Suppressor macrophage treated with lipopolysaccharide for 4 hours (primary cell): ENCODE measurements around the gene XNDC1N.
A peak's percentile ranks its signal among the peaks of the same experiment; 100 is the strongest.

Source experiments
- DNase-seq: peaks from one replicate; pipeline ENCODE4 v3.0.0-alpha.2; 2020

Gene XNDC1N

GRCh38 chr11:71927820-71928736 is at the start of gene XNDC1N:
XNDC1N (minus strand) TSS chr11:71928594; CDS start chr11:71923353, 5,241 bp downstream.
- DNase-seq, result peak; percentile 82

- DNase-seq, result peak; percentile 80
Observed at GRCh38 chr11:71977743-71978418, 49.5 kb upstream of the XNDC1N start.

- no peak for DNase-seq
Observed at GRCh38 chr11:71977090-71977489, 48.7 kb upstream of the XNDC1N start.

- DNase-seq, result no peak
Observed at GRCh38 chr11:71976551-71976950, 48.2 kb upstream of the XNDC1N start.

- no peak for DNase-seq
Observed at GRCh38 chr11:71971680-71972079, 43.3 kb upstream of the XNDC1N start.

- no peak for DNase-seq
Observed at GRCh38 chr11:71964641-71965040, 36.2 kb upstream of the XNDC1N start.

- DNase-seq, result no peak
Observed at GRCh38 chr11:71963468-71963867, 35.1 kb upstream of the XNDC1N start.

GRCh38 chr11:71962428-71963038 is 34.1 kb upstream of the XNDC1N start:
- DNase-seq, result peak; percentile 70

GRCh38 chr11:71955898-71956456 is 27.6 kb upstream of the XNDC1N start:
- no peak for DNase-seq

- DNase-seq, result no peak
Observed at GRCh38 chr11:71951741-71952310, 23.4 kb upstream of the XNDC1N start.

- DNase-seq, result no peak
Observed at GRCh38 chr11:71949034-71949433, 20.6 kb upstream of the XNDC1N start.

- no peak for DNase-seq
Observed at GRCh38 chr11:71948314-71949027, 20.1 kb upstream of the XNDC1N start.

- DNase-seq, result no peak
Observed at GRCh38 chr11:71947498-71947897, 19.1 kb upstream of the XNDC1N start.

- no peak for DNase-seq
Observed at GRCh38 chr11:71946144-71946571, 17.8 kb upstream of the XNDC1N start.

- no peak for DNase-seq
Observed at GRCh38 chr11:71940561-71941219, 12.3 kb upstream of the XNDC1N start.

GRCh38 chr11:71937826-71938225 is 9.4 kb upstream of the XNDC1N start:
- DNase-seq, result no peak

GRCh38 chr11:71936825-71937224 is 8.4 kb upstream of the XNDC1N start:
- no peak for DNase-seq

GRCh38 chr11:71935338-71935925 is 7.0 kb upstream of the XNDC1N start:
- no peak for DNase-seq

- peak; percentile 39 for DNase-seq
Observed at GRCh38 chr11:71934213-71934612, 5.8 kb upstream of the XNDC1N start.

- no peak for DNase-seq
Observed at GRCh38 chr11:71933141-71933933, 4.9 kb upstream of the XNDC1N start.
